DMS 273 treated with DMSO at 0.1 percent for 48 hours (cell line): Measurements from ENCODE around the gene IPPK.

Experiments used
- DNase-seq: peaks from one replicate; lab custom pipeline; 2025; lab: John Stamatoyannopoulos, UW

The IPPK gene

GRCh38 chr9:92669890-92670708 is at the start of gene IPPK:
TSS of gene IPPK (minus strand) at chr9:92670131. CDS start at chr9:92669988, 143 bp downstream.
- peak; percentile 95 for DNase-seq

GRCh38 chr9:92719028-92719647 is 49.2 kb upstream of the IPPK start:
- DNase-seq, result no peak

- DNase-seq, result no peak
Measured at GRCh38 chr9:92718086-92719001, 48.4 kb upstream of the IPPK start.

GRCh38 chr9:92717201-92718085 is 47.5 kb upstream of the IPPK start:
- no peak for DNase-seq

- DNase-seq, result peak; percentile 2
Measured at GRCh38 chr9:92716557-92716956, 46.6 kb upstream of the IPPK start.

- DNase-seq, result no peak
Measured at GRCh38 chr9:92715488-92716231, 45.7 kb upstream of the IPPK start.

- no peak for DNase-seq
Measured at GRCh38 chr9:92714787-92715487, 45.0 kb upstream of the IPPK start.

GRCh38 chr9:92714016-92714415 is 44.1 kb upstream of the IPPK start:
- no peak for DNase-seq

GRCh38 chr9:92713528-92713927 is 43.6 kb upstream of the IPPK start:
- DNase-seq, result no peak

GRCh38 chr9:92712767-92713166 is 42.8 kb upstream of the IPPK start:
- DNase-seq, result no peak

GRCh38 chr9:92711844-92712243 is 41.9 kb upstream of the IPPK start:
- DNase-seq, result no peak

GRCh38 chr9:92711146-92711545 is 41.2 kb upstream of the IPPK start:
- no peak for DNase-seq

GRCh38 chr9:92710368-92710767 is 40.4 kb upstream of the IPPK start:
- DNase-seq, result no peak

- DNase-seq, result no peak
Measured at GRCh38 chr9:92709954-92710353, 40.0 kb upstream of the IPPK start.

GRCh38 chr9:92709240-92709639 is 39.3 kb upstream of the IPPK start:
- DNase-seq, result no peak

GRCh38 chr9:92707530-92707929 is 37.6 kb upstream of the IPPK start:
- DNase-seq, result no peak

- no peak for DNase-seq
Measured at GRCh38 chr9:92706218-92706940, 36.4 kb upstream of the IPPK start.

- no peak for DNase-seq
Measured at GRCh38 chr9:92704528-92704927, 34.6 kb upstream of the IPPK start.

- DNase-seq, result no peak
Measured at GRCh38 chr9:92696619-92697018, 26.7 kb upstream of the IPPK start.
